Endodermal cell (in vitro differentiated cells): ENCODE measurements around the gene MACROD2. TPM values are rescaled to one million over a fixed set of nuclear protein-coding genes. Genes with fewer than 3 reads are reported as not detected.

Source experiments
- DNase-seq: peaks from one replicate; pipeline ENCODE4 v3.0.0-alpha.2; 2017
- H3K27ac ChIP-seq: 2 replicates; pipeline ENCODE4 v1.5.1; 2013; ENCODE audit warnings: mild to moderate bottlenecking, low read depth, low read length, moderate library complexity
- H3K27me3 ChIP-seq: 2 replicates; pipeline ENCODE4 v1.6.1; 2013; ENCODE audit warnings: mild to moderate bottlenecking, low read length, moderate library complexity; ENCODE audit not compliant: insufficient read depth, control insufficient read depth, poor library complexity, severe bottlenecking
- H3K36me3 ChIP-seq: 2 replicates; pipeline ENCODE4 v1.7.0; 2013; ENCODE audit warnings: mild to moderate bottlenecking, low read length, moderate library complexity; ENCODE audit not compliant: control insufficient read depth, insufficient read depth
- H3K4me1 ChIP-seq: one replicate; pipeline ENCODE4 v1.7.0; 2013; ENCODE audit warnings: low read length; ENCODE audit not compliant: control insufficient read depth, insufficient read depth
- H3K4me3 ChIP-seq: 2 replicates; pipeline ENCODE4 v1.5.1; 2013; ENCODE audit warnings: mild to moderate bottlenecking, low read length, moderate library complexity
- H3K9ac ChIP-seq: 2 replicates; pipeline ENCODE4 v1.6.1; 2013; ENCODE audit warnings: mild to moderate bottlenecking, low read length, moderate library complexity; ENCODE audit not compliant: poor library complexity, severe bottlenecking; ENCODE audit errors: extremely low read depth
- H3K9me3 ChIP-seq: 2 replicates; pipeline ENCODE4 v1.6.1; 2013; ENCODE audit warnings: mild to moderate bottlenecking, low read length, moderate library complexity; ENCODE audit not compliant: control insufficient read depth
- H3K27ac Mint-ChIP-seq: 2 replicates; pipeline ENCODE4 v1.8.0; 2020; ENCODE audit warnings: mixed read lengths
- H3K27me3 Mint-ChIP-seq: 2 replicates; pipeline ENCODE4 v1.8.0; 2021; ENCODE audit warnings: mild to moderate bottlenecking, mixed read lengths; ENCODE audit not compliant: insufficient read depth
- H3K36me3 Mint-ChIP-seq: 2 replicates; pipeline ENCODE4 v1.8.0; 2020; ENCODE audit warnings: low read depth, mixed read lengths
- H3K4me1 Mint-ChIP-seq: 2 replicates; pipeline ENCODE4 v1.8.0; 2020; ENCODE audit warnings: mixed read lengths
- H3K4me3 Mint-ChIP-seq: 2 replicates; pipeline ENCODE4 v1.8.0; 2020; ENCODE audit warnings: mild to moderate bottlenecking, moderate library complexity, mixed read lengths
- H3K9me3 Mint-ChIP-seq: 2 replicates; pipeline ENCODE4 v1.8.0; 2020; ENCODE audit warnings: mild to moderate bottlenecking, mixed read lengths
- CTCF ChIP-seq: fragments of 200-600 bp; sonication (generic); conservative IDR thresholded peaks from 2 replicates; pipeline ENCODE4 v1.5.0; 2021; ENCODE audit warnings: antibody characterized with exemption, mild to moderate bottlenecking
- WGBS, 2 experiments: methylation state at CpG; one replicate each; pipeline versions ENCODE4 v1.1.5 to v1.1.7; 2013; ENCODE audit warnings: missing lambda C conversion rate in 2 of 2, mixed read lengths in 1 of 2; ENCODE audit not compliant: insufficient coverage in 1 of 2, insufficient read length in 1 of 2; 5-methylcytosine and 5-hydroxymethylcytosine counted together
- total RNA-seq, 2 donors: library from RNA; stranded (reverse); fragmentation: NEBNext Ultra II Directional in 1 of 2; extraction: Animal tissue kit (Norgen Biotek cat#: 25700) in 1 of 2; gene quantifications; 2 replicates in 1 of 2; 3 replicates in 1 of 2; pipeline ENCODE4 v1.2.1, GENCODE V29; 2021

The MACROD2 gene
- total RNA-seq, 2 donors from 2014 or later: 2.3 to 4.8 TPM

- Mint-ChIP-seq H3K27me3 (no peaks in the 10 kb centered on the region), H3K4me3 (no peak overlapping the region), H3K27ac (no peak overlapping the region), H3K9me3 (peaks cover 2% of the 10 kb centered on the region), H3K36me3 (no peaks in the 10 kb centered on the region), H3K4me1 (no peaks in the 10 kb centered on the region)
- H3K27me3 ChIP-seq: no peaks in the 10 kb centered on the region
- no peak overlapping the region for H3K27ac ChIP-seq
- WGBS, 2 experiments: 100% methylated on average over 1 of the region's 1 CpG
- H3K36me3 ChIP-seq: no peaks in the 10 kb centered on the region
- H3K4me1 ChIP-seq: no peaks in the 10 kb centered on the region
- DNase-seq: no peak
- no peak overlapping the region for H3K4me3 ChIP-seq
- H3K9me3 ChIP-seq: no peaks in the 10 kb centered on the region
- H3K9ac ChIP-seq: no peak overlapping the region
- TF ChIP-seq CTCF: no peak
Measured at GRCh38 chr20:16072220-16072619, 2076.9 kb downstream of the MACROD2 start.

GRCh38 chr20:16078172-16078898 is 2083.0 kb downstream of the MACROD2 start:
- TF ChIP-seq CTCF: no peak
- Mint-ChIP-seq H3K4me1 (no peaks in the 10 kb centered on the region), H3K36me3 (no peaks in the 10 kb centered on the region), H3K27me3 (no peaks in the 10 kb centered on the region), H3K4me3 (no peak overlapping the region), H3K9me3 (no peaks in the 10 kb centered on the region), H3K27ac (no peak overlapping the region)
- H3K36me3 ChIP-seq: no peaks in the 10 kb centered on the region
- H3K27ac ChIP-seq: no peak overlapping the region
- H3K9ac ChIP-seq: no peak overlapping the region
- no peak overlapping the region for H3K4me3 ChIP-seq
- H3K9me3 ChIP-seq: no peaks in the 10 kb centered on the region
- DNase-seq: no peak
- WGBS, 2 experiments: 100% methylated on average over 1 of the region's 2 CpGs
- H3K27me3 ChIP-seq: no peaks in the 10 kb centered on the region
- no peaks in the 10 kb centered on the region for H3K4me1 ChIP-seq

- H3K4me1 ChIP-seq: no peaks in the 10 kb centered on the region
- peaks cover 2% of the 10 kb centered on the region for H3K9me3 Mint-ChIP-seq
- no peaks in the 10 kb centered on the region for H3K36me3 ChIP-seq
- no peak overlapping the region for H3K4me3 ChIP-seq
- no peak overlapping the region for H3K27ac ChIP-seq
- no peaks in the 10 kb centered on the region for H3K27me3 Mint-ChIP-seq
- no peak overlapping the region for H3K4me3 Mint-ChIP-seq
- H3K4me1 Mint-ChIP-seq: no peaks in the 10 kb centered on the region
- no peaks in the 10 kb centered on the region for H3K36me3 Mint-ChIP-seq
- no peak for TF ChIP-seq CTCF
- 96% methylated on average over 1 of the region's 1 CpG; no CpG with 5 or more reads in 1 of the 2 experiments for WGBS, 2 experiments
- no peaks in the 10 kb centered on the region for H3K9me3 ChIP-seq
- no peak overlapping the region for H3K27ac Mint-ChIP-seq
- no peaks in the 10 kb centered on the region for H3K27me3 ChIP-seq
- H3K9ac ChIP-seq: no peak overlapping the region
- DNase-seq: no peak
Measured at GRCh38 chr20:16081421-16081820, 2086.1 kb downstream of the MACROD2 start.
